Hepatocyte (in vitro differentiated cells): ENCODE measurements around the gene PPFIBP2. TPM values are rescaled to one million over a fixed set of nuclear protein-coding genes. Genes with fewer than 3 reads are reported as not detected.

Experiments
- DNase-seq: peaks from one replicate; pipeline ENCODE4 v3.0.0-alpha.2; 2016; ENCODE audit warnings: low spot score
- H2AFZ ChIP-seq: fragments of 200-600 bp; sonication (generic); 2 replicates; pipeline ENCODE4 v1.6.0; 2016; ENCODE audit warnings: antibody characterized with exemption, mild to moderate bottlenecking
- H3K27ac ChIP-seq: fragments of 200-600 bp; sonication (generic); 2 replicates; pipeline ENCODE4 v1.5.1; 2016; ENCODE audit warnings: mild to moderate bottlenecking
- H3K27me3 ChIP-seq: fragments of 200-600 bp; sonication (generic); 2 replicates; pipeline ENCODE4 v1.6.1; 2016
- H3K36me3 ChIP-seq: fragments of 200-600 bp; sonication (generic); replicated peaks from 2 replicates; pipeline ENCODE4 v1.5.1; 2016; ENCODE audit warnings: low read depth; ENCODE audit not compliant: insufficient read depth
- H3K4me1 ChIP-seq: fragments of 200-600 bp; sonication (generic); 2 replicates; pipeline ENCODE4 v1.5.1; 2016; ENCODE audit warnings: mild to moderate bottlenecking, moderate library complexity; ENCODE audit not compliant: insufficient read depth
- H3K4me2 ChIP-seq: fragments of 200-600 bp; sonication (generic); 2 replicates; pipeline ENCODE4 v1.6.0; 2016
- H3K4me3 ChIP-seq: fragments of 200-600 bp; sonication (generic); 2 replicates; pipeline ENCODE4 v1.5.1; 2016; ENCODE audit warnings: mild to moderate bottlenecking
- H3K79me2 ChIP-seq: fragments of 200-600 bp; sonication (generic); 2 replicates; pipeline ENCODE4 v1.6.0; 2017; ENCODE audit warnings: mild to moderate bottlenecking
- H3K9me2 ChIP-seq: fragments of 200-600 bp; sonication (generic); replicated peaks from 2 replicates; pipeline ENCODE4 v1.6.0; 2017; ENCODE audit warnings: mild to moderate bottlenecking; ENCODE audit not compliant: insufficient read depth
- H3K9me3 ChIP-seq: fragments of 200-600 bp; sonication (generic); 2 replicates; pipeline ENCODE4 v1.5.1; 2016; ENCODE audit warnings: low read depth, mild to moderate bottlenecking
- H4K20me1 ChIP-seq: fragments of 200-600 bp; sonication (generic); 2 replicates; pipeline ENCODE4 v1.6.0; 2016; ENCODE audit warnings: mild to moderate bottlenecking; ENCODE audit not compliant: insufficient read depth, poor library complexity, severe bottlenecking
- CTCF ChIP-seq: fragments of 200-600 bp; sonication (generic); IDR thresholded peaks from 2 replicates; pipeline ENCODE4 v1.5.1; 2016; ENCODE audit warnings: antibody characterized with exemption, mild to moderate bottlenecking; ENCODE audit not compliant: poor library complexity
- EZH2 ChIP-seq: fragments of 200-600 bp; sonication (generic); IDR thresholded peaks from 2 replicates; pipeline ENCODE4 v1.6.1; 2016; ENCODE audit warnings: antibody characterized with exemption, mild to moderate bottlenecking, borderline replicate concordance
- EZH2phosphoT487 ChIP-seq: fragments of 200-600 bp; sonication (generic); IDR thresholded peaks from one replicate; pipeline ENCODE4 v1.6.1; 2018; ENCODE audit warnings: antibody characterized with exemption, mild to moderate bottlenecking, low read depth, moderate library complexity; ENCODE audit not compliant: unreplicated experiment, severe bottlenecking
- WGBS: methylation state at CpG from one replicate; pipeline ENCODE4 v1.1.6; 2016; ENCODE audit warnings: low lambda C conversion rate; ENCODE audit errors: missing lambda C conversion rate; 5-methylcytosine and 5-hydroxymethylcytosine counted together
- polyA plus RNA-seq: library from polyadenylated mRNA; unstranded; fragments of >200 nt; fragmentation: Nextera tagmentation; extraction: Ambion mirVana; gene quantifications from 2 replicates; pipeline ENCODE4 v1.2.1, GENCODE V29; 2016
- total RNA-seq: library from RNA; depleted of rRNA; stranded (reverse); fragments of >200 nt; gene quantifications from 2 replicates; pipeline ENCODE4 v1.2.3, GENCODE V29; 2014

PPFIBP2 gene
- total and polyA plus RNA-seq, 2 experiments from 2014 or later = 33.9 to 55.8 TPM

DNA sequence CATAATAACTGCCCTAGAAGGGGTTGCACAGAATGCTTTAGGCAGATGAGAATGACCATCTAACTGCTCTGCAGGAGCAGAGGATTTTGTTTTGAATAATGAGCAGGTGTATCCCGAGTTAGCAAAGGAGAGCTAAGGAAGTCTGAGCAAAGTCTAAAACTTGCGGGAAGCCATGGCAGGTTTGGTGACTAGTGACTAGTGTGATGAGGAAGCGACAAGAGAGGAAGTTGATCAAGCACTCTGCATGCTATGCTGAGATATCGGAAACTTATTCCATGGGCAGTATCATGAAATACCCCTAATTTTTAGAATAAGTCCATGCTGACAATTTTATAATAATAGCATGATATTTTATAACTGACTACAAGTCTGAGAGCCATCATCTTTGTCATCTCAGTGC lies 15.6 kb upstream of the PPFIBP2 start:
- no peak for DNase-seq
- Histone ChIP-seq H3K9me2 (no peaks in the 10 kb centered on the region), H3K4me1 (peaks cover 22% of the 10 kb centered on the region), H4K20me1 (no peaks in the 10 kb centered on the region), H3K4me3 (no peak overlapping the region), H2AFZ (no peak overlapping the region), H3K79me2 (no peaks in the 10 kb centered on the region), H3K36me3 (no peaks in the 10 kb centered on the region), H3K27ac (no peak overlapping the region), H3K4me2 (no peak overlapping the region), H3K9me3 (no peaks in the 10 kb centered on the region), H3K27me3 (no peaks in the 10 kb centered on the region)
- TF ChIP-seq CTCF (no peak), EZH2phosphoT487 (no peak), EZH2 (no peak)
- 93% methylated on average over 4 of the region's 4 CpGs for WGBS

- Histone ChIP-seq H2AFZ (no peak overlapping the region), H3K36me3 (no peaks in the 10 kb centered on the region), H3K9me2 (no peaks in the 10 kb centered on the region), H3K27ac (no peak overlapping the region), H3K4me3 (no peak overlapping the region), H3K4me1 (peaks cover 13% of the 10 kb centered on the region), H3K9me3 (no peaks in the 10 kb centered on the region), H3K27me3 (no peaks in the 10 kb centered on the region), H3K4me2 (no peak overlapping the region), H3K79me2 (no peaks in the 10 kb centered on the region), H4K20me1 (no peaks in the 10 kb centered on the region)
- 86% methylated on average over 1 of the region's 1 CpG for WGBS
- TF ChIP-seq CTCF (no peak), EZH2 (no peak), EZH2phosphoT487 (no peak)
- no peak for DNase-seq
These were observed 14.7 kb upstream of the PPFIBP2 start for GRCh38 chr11:7499081-7499480.

DNA sequence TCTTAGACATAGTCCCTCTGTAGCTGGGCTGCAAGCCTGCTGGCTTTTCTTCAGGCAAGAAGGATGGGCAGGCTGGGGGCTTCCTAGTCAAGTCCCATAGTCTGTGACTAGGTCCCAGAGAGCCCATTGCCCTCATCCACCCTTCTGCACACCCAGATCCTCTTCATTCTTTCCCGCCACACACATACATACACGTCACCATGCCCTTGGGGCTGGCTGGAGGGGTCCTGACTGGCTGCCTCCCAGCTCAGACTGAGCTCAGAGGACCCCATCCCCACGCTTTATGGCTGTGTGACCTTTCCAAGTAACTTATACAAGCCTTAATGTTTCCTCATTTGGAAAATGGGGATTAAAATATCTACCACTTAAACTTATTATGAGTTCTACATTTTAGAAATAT lies 13.5 kb upstream of the PPFIBP2 start:
- DNase-seq = no peak
- H3K79me2 ChIP-seq = no peaks in the 10 kb centered on the region
- no peaks in the 10 kb centered on the region for H4K20me1 ChIP-seq
- H3K27ac ChIP-seq = no peak overlapping the region
- H3K9me3 ChIP-seq = no peaks in the 10 kb centered on the region
- no peak overlapping the region for H3K4me3 ChIP-seq
- H3K4me1 ChIP-seq = peaks cover 7% of the 10 kb centered on the region
- no peaks in the 10 kb centered on the region for H3K36me3 ChIP-seq
- H2AFZ ChIP-seq = no peak overlapping the region
- no peaks in the 10 kb centered on the region for H3K9me2 ChIP-seq
- H3K4me2 ChIP-seq = no peak overlapping the region
- TF ChIP-seq EZH2 = no peak
- no peak for TF ChIP-seq CTCF
- TF ChIP-seq EZH2phosphoT487 = no peak
- H3K27me3 ChIP-seq = no peaks in the 10 kb centered on the region
- 98% methylated on average over 3 of the region's 3 CpGs for WGBS

GRCh38 chr11:7501251-7501650 lies 12.5 kb upstream of the PPFIBP2 start:
- 66% methylated on average over 3 of the region's 3 CpGs for WGBS
- H2AFZ ChIP-seq = no peak overlapping the region
- TF ChIP-seq EZH2 (no peak), EZH2phosphoT487 (no peak), CTCF (no peak)
- H3K4me3 ChIP-seq = no peak overlapping the region
- DNase-seq = peak; percentile 16
- H3K9me3 ChIP-seq = no peaks in the 10 kb centered on the region
- no peaks in the 10 kb centered on the region for H3K9me2 ChIP-seq
- no peaks in the 10 kb centered on the region for H4K20me1 ChIP-seq
- no peak overlapping the region for H3K4me2 ChIP-seq
- peaks cover 7% of the 10 kb centered on the region for H3K4me1 ChIP-seq
- no peaks in the 10 kb centered on the region for H3K36me3 ChIP-seq
- no peak overlapping the region for H3K27ac ChIP-seq
- no peaks in the 10 kb centered on the region for H3K79me2 ChIP-seq
- no peaks in the 10 kb centered on the region for H3K27me3 ChIP-seq
